Fibroblast of pulmonary artery (primary cell): ENCODE measurements around the gene IPPK.

Experiments
- DNase-seq: peaks from one replicate; pipeline ENCODE4 v3.0.0-alpha.2; 2010; ENCODE audit warnings: low read depth
- H3K4me3 ChIP-seq: replicated peaks from 2 replicates; pipeline ENCODE4 v1.5.1; 2011; ENCODE audit warnings: low read depth, mild to moderate bottlenecking, control low read depth, low read length, moderate library complexity
- CTCF ChIP-seq: IDR thresholded peaks from 2 replicates; pipeline ENCODE4 v1.5.1; 2011; ENCODE audit warnings: mild to moderate bottlenecking, control low read depth, low read length, inconsistent platforms; ENCODE audit errors: missing control alignments

IPPK gene

DNA sequence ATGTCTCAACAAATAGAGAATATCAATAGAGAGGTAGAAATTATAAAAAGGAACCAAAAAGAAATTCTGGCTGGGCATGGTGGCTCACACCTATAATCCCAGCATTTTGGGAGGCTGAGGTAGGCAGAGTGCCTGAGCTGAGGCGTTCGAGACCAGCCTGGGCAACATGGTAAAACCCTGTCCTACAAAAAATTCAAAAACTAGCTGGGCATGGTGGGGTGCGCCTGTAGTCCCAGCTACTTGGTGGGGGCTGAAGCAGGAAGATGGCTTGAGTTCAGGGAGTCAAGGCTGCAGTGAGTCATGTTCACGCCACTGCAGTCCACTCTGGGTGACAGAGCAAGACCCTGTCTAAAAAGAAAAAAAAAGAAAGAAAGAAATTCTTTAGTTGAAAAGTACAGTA is 24.9 kb downstream of the IPPK start:
- TF ChIP-seq CTCF, result no peak
- H3K4me3 ChIP-seq, result no peak overlapping the region
- DNase-seq, result no peak

- H3K4me3 ChIP-seq, result no peak overlapping the region
- no peak for TF ChIP-seq CTCF
- DNase-seq, result no peak
Measured at GRCh38 chr9:92644278-92644677, 25.7 kb downstream of the IPPK start.

GRCh38 chr9:92642564-92642963 is 27.4 kb downstream of the IPPK start:
- DNase-seq, result no peak
- H3K4me3 ChIP-seq, result no peak overlapping the region
- no peak for TF ChIP-seq CTCF

- H3K4me3 ChIP-seq, result no peak overlapping the region
- DNase-seq, result no peak
- TF ChIP-seq CTCF, result no peak
Measured at GRCh38 chr9:92642041-92642451, 27.9 kb downstream of the IPPK start.

- no peak overlapping the region for H3K4me3 ChIP-seq
- DNase-seq, result no peak
- TF ChIP-seq CTCF, result no peak
Measured at GRCh38 chr9:92641092-92641809, 28.7 kb downstream of the IPPK start.

GRCh38 chr9:92640398-92641091 is 29.4 kb downstream of the IPPK start:
- TF ChIP-seq CTCF, result no peak
- no peak overlapping the region for H3K4me3 ChIP-seq
- no peak for DNase-seq
